GM19463 (cell line): Measurements from ENCODE around the gene PSME2.
A peak's percentile ranks its signal among the peaks of the same experiment; 100 is the strongest.

Experiments used
- ATAC-seq: cut with Tn5 transposase; IDR thresholded peaks from one replicate; pipeline ENCODE4 v1.9.1; 2021; ENCODE audit warnings: mild to moderate bottlenecking, moderate library complexity; ENCODE audit not compliant: unreplicated experiment

PSME2 gene

DNA sequence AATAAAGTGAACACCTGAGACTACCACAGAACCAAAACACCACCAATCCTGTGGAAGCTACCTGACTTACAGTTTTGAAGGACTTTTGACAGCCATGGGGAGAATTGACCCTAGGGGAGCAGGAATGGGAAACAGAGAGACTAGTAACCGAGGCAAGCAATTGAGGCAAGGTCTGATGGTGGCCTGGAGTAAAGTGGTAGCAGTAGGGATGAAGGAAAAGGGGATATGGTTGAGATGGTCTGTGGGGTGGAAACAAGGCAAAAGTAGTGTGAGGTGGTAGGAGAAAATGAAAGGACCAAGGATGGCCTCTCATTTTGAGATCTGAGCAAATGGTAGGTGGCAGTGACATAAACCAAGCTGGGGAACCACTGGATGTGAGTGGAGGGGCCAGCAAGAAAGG lies 10.4 kb upstream of the PSME2 start:
- ATAC-seq, result no peak

GRCh38 chr14:24155100-24155499 lies 8.7 kb upstream of the PSME2 start:
- ATAC-seq, result no peak

GRCh38 chr14:24151404-24152080 lies 5.1 kb upstream of the PSME2 start:
- no peak for ATAC-seq

- no peak for ATAC-seq
Observed at GRCh38 chr14:24150993-24151392, 4.6 kb upstream of the PSME2 start.

GRCh38 chr14:24150567-24150966 lies 4.2 kb upstream of the PSME2 start:
- ATAC-seq, result no peak

GRCh38 chr14:24150061-24150460 lies 3.7 kb upstream of the PSME2 start:
- ATAC-seq, result no peak

GRCh38 chr14:24149302-24149969 lies 3.0 kb upstream of the PSME2 start:
- no peak for ATAC-seq

GRCh38 chr14:24147761-24148428 lies 1.5 kb upstream of the PSME2 start:
- ATAC-seq, result no peak

DNA sequence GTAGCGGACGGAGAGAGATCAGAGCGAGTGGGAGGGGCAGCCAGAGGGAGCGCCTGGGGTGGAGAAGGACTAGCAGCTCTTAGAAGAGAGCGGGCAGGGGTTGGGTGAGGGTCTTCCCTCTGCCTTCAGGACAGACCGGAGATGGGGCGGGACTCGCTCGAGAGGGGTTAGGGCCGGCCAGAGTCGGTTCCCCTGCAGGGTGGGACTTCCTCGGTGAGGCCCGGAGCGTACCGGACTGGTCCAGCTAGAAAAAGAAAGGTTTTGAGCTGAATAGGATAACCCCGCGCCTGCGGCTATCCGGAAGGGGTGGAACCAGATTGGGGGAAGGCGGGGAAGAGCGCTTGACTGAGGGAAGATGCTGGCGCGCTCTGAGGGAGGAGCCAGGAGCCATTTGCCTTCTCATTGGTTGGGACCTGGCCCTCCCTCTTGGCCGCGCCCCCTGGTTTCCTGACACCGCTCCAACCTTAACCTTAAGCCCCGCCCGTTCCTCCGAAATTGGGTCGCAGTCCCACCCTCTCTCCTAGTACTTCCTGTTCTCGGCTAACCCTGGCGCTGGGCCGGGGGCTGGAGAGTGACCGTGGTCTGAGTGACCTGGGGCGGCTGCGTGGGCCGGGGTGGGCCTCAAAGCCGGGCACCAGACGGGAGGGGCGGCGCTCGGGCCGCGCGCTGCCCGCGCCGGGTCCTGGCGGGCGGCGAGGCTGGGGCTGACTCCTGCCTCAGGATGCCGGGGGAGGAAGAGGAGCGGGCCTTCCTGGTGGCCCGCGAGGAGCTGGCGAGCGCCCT lies 759 bp upstream of the PSME2 start, which contains the start of gene RNF31:
Gene RNF31 (plus strand): TSS at position 521 of the 783 bp plus-strand sequence. CDS start 201 bp downstream, at position 722.
- peak; percentile 83 for ATAC-seq

- ATAC-seq, result no peak
Observed at GRCh38 chr14:24145690-24146452, 539 bp downstream of the PSME2 start.

GRCh38 chr14:24145219-24145618 lies 1.2 kb downstream of the PSME2 start:
- no peak for ATAC-seq

DNA sequence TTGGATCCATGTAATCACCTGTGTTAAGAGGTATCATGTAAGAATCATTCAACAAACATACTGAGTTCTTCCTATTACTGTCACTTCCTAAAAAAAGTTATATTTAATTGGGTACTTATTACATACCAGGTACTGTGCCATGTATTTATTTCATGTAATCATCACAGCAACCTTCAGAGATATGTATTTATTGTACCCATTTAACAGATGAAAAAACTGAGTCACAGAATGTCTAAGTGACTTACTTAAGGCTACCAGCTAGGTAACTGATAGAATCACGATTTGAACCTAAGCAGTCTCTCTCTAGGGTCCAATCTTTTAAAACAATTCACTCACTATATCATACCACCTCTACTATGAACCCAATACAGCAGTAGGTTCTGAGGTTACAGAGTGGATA lies 2.0 kb downstream of the PSME2 start:
- ATAC-seq, result no peak

- no peak for ATAC-seq
Observed at GRCh38 chr14:24143511-24143910, 2.9 kb downstream of the PSME2 start.

GRCh38 chr14:24141097-24141880 lies 5.1 kb downstream of the PSME2 start, which contains the start of gene EMC9:
TSS of gene EMC9 (minus strand) at chr14:24141591. CDS start at chr14:24141304, 287 bp downstream.
- ATAC-seq, result peak; percentile 87

DNA sequence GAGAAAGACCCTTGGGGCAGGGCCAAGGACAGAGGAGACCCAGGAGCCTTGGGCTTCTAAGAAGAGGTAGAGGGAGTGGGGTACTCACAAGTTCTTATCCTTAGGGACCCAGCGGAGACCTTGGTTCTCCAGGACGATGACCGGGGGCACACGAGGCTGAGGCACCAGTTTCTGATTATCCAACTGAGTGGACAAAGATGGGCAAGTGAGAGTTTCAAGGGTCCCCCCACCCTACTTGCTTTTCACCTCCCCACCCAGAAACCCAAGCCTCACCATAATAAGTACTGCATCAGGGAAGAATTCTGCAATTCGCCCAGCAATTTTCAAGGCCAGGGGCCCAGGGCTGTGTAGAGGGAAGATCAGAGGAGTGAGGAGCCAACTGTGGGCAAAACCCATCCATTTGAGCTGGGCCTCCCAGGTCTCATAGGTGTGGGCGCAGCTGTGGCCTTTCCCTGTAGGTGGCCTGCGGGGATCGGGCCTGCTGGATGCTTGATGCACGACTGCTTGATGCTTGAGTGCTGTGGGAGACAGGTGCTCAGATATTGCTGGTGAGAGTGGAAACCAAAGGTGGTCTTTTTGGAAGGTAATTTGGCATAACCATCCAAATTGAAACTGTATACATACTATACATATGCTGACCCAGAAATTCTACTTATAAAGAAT lies 7.0 kb downstream of the PSME2 start:
- ATAC-seq, result no peak

GRCh38 chr14:24138396-24139271 lies 7.8 kb downstream of the PSME2 start:
- no peak for ATAC-seq

DNA sequence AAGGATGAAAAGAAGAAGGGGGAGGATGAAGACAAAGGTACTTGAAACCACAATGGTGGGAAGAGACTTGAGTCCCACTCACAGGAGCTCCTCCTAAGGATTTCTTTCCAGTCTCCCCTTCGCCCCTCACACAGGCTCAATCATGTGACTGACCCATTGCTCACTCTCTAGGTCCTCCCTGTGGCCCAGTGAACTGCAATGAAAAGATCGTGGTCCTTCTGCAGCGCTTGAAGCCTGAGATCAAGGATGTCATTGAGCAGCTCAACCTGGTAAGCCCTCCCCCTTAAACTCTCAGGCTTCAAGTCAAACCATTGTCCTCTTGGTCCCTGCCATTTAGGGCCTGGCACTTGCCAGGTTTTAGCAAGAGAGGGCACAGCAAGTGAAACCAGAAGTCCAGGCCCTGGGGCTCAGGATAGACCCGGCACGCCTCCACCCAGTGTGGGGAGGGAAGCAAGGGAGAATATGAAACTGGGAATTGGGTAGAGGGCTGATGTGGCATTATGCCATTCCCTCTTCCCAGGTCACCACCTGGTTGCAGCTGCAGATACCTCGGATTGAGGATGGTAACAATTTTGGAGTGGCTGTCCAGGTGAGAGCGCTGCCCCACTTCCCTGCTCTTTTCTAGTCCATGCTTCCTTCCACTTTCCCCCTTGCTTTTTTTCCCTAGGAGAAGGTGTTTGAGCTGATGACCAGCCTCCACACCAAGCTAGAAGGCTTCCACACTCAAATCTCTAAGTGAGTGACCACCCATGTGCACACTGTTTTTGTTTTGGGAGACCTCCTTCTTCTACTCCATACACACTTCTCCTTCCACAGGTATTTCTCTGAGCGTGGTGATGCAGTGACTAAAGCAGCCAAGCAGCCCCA lies 8.6 kb downstream of the PSME2 start:
- no peak for ATAC-seq
